WI38 (cell line): Measurements from ENCODE around the gene CADM2.

Source experiments
- H3K4me3 ChIP-seq: 2 replicates; pipeline ENCODE4 v1.5.1; 2011; ENCODE audit warnings: low read depth, mild to moderate bottlenecking, control low read depth, low read length
- TF ChIP-seq, protein P1 (sequence below): IDR thresholded peaks from 2 replicates; pipeline ENCODE4 v1.5.1; 2012; ENCODE audit warnings: low read depth, mild to moderate bottlenecking, control low read depth, low read length

The CADM2 gene

DNA sequence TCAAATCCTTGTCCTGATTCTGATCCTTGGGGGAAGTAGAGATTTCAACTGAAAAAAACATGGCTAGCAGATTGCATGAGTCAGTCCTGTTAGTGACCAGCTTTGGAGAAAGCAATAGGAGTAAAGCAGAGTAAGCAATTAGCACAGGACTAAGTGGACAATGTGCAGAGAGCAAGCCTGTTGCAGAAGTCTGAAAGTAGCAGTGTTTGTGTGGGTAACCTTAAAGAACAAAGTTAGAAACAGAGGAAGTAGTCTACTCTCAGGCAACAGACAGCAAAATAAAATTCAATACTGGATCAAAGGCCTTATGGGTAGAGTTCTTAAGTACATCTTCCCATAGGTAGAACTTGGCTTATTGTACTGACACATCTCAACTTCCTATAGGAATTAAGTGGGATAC is 916.8 kb downstream of the CADM2 start:
- TF ChIP-seq, protein P1, sequence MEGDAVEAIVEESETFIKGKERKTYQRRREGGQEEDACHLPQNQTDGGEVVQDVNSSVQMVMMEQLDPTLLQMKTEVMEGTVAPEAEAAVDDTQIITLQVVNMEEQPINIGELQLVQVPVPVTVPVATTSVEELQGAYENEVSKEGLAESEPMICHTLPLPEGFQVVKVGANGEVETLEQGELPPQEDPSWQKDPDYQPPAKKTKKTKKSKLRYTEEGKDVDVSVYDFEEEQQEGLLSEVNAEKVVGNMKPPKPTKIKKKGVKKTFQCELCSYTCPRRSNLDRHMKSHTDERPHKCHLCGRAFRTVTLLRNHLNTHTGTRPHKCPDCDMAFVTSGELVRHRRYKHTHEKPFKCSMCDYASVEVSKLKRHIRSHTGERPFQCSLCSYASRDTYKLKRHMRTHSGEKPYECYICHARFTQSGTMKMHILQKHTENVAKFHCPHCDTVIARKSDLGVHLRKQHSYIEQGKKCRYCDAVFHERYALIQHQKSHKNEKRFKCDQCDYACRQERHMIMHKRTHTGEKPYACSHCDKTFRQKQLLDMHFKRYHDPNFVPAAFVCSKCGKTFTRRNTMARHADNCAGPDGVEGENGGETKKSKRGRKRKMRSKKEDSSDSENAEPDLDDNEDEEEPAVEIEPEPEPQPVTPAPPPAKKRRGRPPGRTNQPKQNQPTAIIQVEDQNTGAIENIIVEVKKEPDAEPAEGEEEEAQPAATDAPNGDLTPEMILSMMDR = no peak
- no peak overlapping the region for H3K4me3 ChIP-seq

DNA sequence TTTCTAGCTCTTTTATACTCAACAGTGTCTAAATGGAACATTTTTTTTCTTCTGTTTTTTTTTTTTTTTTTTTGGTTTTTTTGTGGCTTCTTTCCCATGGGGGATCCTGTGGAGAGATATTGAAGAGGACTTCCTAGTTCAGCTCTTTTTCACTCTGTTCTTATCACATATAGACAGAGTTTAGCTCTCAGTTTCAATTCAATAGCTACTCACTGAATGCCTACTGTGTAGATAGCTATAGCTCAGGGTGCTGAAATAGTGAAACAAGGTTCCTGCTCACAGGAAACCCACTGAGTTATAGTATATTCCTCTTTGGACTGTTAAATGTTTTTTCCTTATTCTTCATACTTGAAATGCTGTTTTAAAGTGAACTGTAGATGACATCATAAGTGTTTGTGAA is 918.8 kb downstream of the CADM2 start:
- TF ChIP-seq, protein P1 = no peak

DNA sequence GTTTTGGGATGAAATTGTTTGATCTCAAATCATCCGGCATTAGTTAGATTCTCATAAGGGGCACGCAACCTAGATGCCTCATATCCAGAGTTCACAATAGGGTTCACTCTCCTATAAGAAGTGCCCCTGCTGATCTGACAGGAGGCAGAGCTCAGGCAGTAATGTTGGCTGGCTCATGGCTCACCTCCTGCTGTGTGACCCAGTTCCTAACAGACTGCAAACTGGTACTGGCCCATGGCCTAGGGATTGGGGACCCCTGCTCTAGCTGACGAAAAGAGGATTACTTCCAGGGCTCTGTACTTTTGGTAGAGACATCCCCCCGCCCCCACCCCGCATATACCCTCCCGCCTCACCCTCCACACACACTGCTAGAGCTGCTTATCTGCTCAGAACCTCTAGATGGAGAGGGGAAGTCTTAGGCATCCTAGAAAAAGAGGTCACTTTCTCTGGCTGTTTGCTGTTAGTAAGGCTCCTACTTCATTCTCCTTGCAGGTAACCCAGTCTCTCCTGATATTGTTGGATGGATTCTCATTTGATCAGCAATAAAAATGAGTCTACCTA is 923.1 kb downstream of the CADM2 start:
- no peak overlapping the region for H3K4me3 ChIP-seq
- TF ChIP-seq, protein P1 = no peak

More for the DNA sequence above, 918.8 kb downstream of the CADM2 start:
- H3K4me3 ChIP-seq = no peak overlapping the region

DNA sequence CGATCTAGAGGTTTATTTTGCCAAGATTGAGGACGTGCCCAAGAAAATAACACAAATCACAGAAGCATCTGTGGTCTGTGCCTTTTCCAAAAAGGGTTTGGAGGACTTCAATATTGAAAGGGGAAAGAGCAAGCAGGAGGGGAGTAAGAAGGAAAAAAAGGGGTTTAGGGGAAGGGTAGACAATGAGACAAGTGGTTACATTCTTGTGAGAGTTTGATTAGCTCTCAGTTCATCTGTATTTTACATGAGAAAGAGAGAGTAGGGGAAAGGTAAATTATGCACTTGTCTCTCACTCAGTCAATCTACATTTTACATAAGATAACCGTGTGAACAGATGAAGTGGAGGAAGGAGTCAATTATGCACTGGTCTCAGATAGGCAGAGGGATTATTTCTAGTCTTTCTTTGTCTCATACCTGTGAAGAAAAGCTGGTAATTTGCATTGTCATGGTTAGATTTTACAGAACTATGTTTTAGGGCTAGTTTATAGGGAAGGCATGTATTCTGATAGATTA is 931.3 kb downstream of the CADM2 start:
- TF ChIP-seq, protein P1 = no peak
- H3K4me3 ChIP-seq = no peak overlapping the region

DNA sequence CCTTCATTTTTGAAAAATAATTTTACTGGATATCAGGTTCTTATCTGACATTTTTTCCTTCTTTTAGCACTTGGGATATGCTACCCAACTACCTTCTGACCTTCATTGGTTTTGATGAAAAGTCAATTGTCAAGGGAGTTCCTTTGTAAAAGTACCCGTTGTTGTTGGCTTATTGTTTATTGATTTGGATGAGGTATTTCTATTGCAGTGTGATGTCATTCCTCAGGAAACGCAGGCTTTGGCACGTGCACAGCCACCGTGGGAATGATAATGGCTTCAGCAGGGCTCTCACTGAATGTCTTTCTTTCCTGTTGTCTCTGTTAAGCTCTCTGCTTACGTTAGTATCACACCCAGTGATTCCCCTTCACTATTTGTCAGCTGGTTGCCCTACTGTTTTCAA is 944.6 kb downstream of the CADM2 start:
- H3K4me3 ChIP-seq = no peak overlapping the region
- TF ChIP-seq, protein P1 = no peak

DNA sequence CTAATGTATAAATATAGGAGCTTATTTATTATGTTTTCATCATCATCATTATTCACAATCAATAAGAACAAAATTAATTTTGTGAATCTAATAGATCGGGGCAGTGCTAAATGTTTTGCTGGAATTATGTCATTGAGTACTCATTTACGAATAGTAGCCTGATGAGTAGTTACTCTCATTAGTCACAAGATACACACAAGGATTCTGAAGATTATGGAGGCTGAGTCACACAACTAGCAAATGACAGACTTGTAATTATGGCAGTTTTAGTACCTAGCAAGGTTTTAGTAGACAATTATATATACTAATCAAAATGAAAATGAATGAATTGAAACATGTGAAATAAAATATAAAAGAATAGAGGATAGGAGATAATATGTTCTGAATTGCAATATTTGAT is 954.2 kb downstream of the CADM2 start:
- TF ChIP-seq, protein P1 = no peak
- no peak overlapping the region for H3K4me3 ChIP-seq

DNA sequence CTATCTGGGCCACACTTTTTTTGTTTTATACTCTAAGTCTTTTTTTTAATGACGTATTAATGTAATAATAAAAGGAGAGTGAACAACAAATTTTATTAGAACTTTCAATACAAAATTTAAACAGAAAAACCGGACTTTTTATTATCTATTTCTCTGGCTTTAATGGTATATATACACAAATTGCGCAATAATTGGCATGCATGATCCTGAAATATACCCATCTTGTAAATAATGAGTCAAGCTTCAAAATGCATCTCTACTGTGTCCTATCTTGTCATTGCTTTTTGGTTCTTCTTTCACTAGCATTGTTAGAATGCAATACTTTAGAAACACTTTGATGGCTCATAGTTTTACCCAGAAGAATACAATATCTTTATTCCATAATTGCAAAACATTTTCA is 963.6 kb downstream of the CADM2 start:
- no peak overlapping the region for H3K4me3 ChIP-seq
- TF ChIP-seq, protein P1 = no peak
